Measurements from ENCODE around the gene CACTIN. TPM values are rescaled to one million over a fixed set of nuclear protein-coding genes. Genes with fewer than 3 reads are reported as not detected.

CACTIN gene
- total and polyA plus RNA-seq, 2 experiments from 2014 or later: 19.4 to 49.0 TPM

DNA sequence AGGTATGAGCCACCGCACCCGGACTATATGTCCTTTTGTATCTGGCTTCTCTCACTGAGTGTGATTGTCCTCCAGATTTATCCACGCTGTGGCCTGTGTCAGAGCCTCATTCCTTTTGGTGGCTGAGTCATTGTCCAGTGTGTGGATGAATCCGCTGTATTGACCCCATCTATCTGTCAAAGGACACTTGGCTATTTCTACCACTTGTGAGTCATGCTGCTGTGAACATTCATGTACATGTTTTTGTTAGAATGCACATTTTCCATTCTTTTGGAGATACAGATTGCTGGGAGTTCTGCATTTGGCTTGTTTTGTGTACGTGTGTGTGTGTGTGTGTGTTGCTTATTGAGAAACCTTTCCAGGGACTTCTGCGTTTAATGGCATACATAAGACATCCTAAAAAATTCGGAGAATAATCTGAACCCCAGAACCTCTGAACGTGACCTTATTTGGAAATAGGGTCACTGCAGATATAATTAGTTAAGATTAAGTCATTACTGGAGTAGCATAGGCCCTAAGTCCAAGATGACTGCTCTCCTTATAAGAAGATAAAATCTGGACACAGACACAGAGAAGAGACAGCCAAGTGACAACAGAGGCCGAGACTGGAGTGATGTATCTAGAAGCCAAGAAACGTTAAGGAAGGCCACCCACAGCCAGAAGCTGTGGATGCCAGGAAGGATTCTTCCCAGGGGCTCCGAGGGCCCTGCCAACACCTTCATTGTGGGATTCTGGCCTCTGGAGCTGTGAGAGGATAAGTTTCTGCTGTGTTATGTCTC, 46.2 kb downstream of the CACTIN start:
- Histone ChIP-seq H3K36me3 (no peaks in the 10 kb centered on the region), H3K27ac (no peak overlapping the region), H3K9me3 (ENCODE audit: low read depth) (no peaks in the 10 kb centered on the region), H3K27me3 (peaks cover 23% of the 10 kb centered on the region), H3K4me3 (no peak overlapping the region), H3K4me1 (ENCODE audit: low read depth) (peaks cover 3% of the 10 kb centered on the region)
- peak in 1 of 2 donors; percentile 91 for DNase-seq (ENCODE audit: low read depth in 1 of 2, low spot score in 1 of 2)
- TF ChIP-seq CTCF (IDR thresholded peaks at IDR 0.05; ENCODE audit: low read depth, low read length): no peak

DNA sequence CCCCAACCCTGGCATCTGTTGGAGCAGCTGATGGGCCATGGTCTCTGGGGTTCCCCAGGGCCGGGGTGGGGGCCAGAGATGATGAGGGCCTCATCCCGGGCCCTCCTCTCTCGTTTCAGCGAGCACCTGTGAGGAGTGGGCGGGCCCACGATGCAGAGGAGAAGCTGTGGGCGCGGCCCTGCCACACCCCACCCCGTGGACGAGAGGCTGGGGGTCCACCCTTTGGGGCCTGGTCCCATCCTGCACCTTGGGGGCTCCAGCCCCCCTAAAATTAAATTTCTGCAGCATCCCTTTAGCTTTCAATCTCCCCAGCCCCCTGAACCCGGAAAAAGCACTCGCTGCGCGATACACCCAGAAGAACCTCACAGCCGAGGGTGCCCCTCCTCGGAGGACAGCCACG, 48.2 kb downstream of the CACTIN start:
- Histone ChIP-seq H3K4me3 (no peak overlapping the region), H3K36me3 (no peaks in the 10 kb centered on the region), H3K27ac (no peak overlapping the region), H3K4me1 (ENCODE audit: low read depth) (peaks cover 3% of the 10 kb centered on the region), H3K27me3 (peaks cover 4% of the 10 kb centered on the region), H3K9me3 (ENCODE audit: low read depth) (no peaks in the 10 kb centered on the region)
- DNase-seq (ENCODE audit: low read depth in 1 of 2, low spot score in 1 of 2): no peak
- TF ChIP-seq CTCF (IDR thresholded peaks at IDR 0.05; ENCODE audit: low read depth, low read length): no peak

GRCh38 chr19:3577723-3578344, 48.8 kb downstream of the CACTIN start:
- no peak for DNase-seq (ENCODE audit: low read depth in 1 of 2, low spot score in 1 of 2)
- no peak for TF ChIP-seq CTCF (IDR thresholded peaks at IDR 0.05; ENCODE audit: low read depth, low read length)
- no peak overlapping the region for H3K4me3 ChIP-seq

DNA sequence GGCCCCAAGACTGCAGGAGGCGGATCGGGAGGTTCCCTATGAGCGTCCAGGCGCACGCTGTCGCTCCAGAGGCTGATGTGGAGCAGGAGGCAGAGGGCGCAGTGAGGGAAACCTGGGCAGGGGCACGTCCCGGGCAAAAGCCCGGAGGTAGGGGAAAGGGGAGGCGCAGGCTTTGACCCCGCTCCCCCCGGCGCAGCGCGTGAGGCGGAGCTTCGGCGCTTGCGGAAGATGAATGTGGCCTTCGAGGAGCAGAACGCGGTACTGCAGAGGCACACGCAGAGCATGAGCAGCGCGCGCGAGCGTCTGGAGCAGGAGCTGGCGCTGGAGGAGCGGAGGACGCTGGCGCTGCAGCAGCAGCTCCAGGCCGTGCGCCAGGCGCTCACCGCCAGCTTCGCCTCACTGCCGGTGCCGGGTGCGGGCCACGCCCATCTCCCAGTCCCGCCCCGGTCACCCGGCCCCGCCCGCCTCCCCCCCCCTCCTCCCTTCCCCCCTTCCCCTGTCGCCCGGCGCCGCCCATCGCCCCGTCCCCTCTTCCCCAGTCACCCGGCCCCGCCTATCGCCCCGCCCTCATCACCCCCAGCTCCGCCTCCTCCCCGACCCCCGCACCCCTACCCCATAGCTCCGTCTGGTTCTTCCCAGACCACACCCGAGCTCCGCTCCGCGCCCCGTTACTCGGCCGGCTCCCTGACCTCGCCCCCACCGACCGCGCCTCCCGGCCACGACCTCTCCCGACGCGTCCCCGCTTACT, 49.7 kb downstream of the CACTIN start:
- Histone ChIP-seq H3K27me3 (no peaks in the 10 kb centered on the region), H3K4me3 (peak overlapping the region; percentile 15)
- no peak for TF ChIP-seq CTCF (IDR thresholded peaks at IDR 0.05; ENCODE audit: low read depth, low read length)

More at GRCh38 chr19:3577723-3578344, 48.8 kb downstream of the CACTIN start:
- no peaks in the 10 kb centered on the region for H3K27me3 ChIP-seq
- H3K36me3 ChIP-seq: no peaks in the 10 kb centered on the region
- no peak overlapping the region for H3K27ac ChIP-seq
- H3K9me3 ChIP-seq (ENCODE audit: low read depth): no peaks in the 10 kb centered on the region
- peaks cover 3% of the 10 kb centered on the region for H3K4me1 ChIP-seq (ENCODE audit: low read depth)

DNA sequence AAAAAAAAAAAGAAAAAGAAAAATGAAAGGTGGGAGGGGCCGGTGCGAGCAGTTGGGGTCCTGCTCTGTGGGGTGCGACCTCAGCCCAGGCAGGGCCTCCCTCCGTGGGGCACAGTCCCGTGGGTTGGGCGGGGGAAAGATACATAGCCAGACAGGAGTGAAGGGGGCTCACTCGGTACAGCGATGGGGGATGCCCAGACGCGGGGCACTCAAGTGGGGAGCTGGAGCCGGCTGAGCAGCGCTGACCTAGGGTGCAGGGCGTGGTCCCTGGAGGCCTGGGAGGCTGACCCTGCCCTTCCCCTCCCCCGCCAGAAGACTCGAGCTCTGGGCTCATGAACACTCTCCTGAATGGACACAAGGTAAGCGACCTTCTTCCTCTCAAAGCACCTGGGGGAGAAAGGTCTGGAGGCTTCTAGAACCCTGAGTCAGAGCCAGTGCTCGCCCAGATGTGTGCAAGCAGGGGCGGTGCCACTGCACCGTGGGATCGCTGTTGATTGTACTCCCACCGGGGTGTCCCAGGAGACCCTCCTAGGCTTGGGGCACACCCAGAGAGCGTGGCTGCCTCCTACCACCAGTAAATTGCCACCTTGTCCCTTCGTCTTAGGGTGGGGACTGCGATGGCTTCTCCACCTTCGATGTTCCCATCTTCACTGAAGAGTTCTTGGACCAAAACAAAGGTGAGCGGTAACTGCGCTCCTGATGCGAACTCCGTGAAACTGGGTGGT, 50.5 kb downstream of the CACTIN start:
- TF ChIP-seq CTCF (IDR thresholded peaks at IDR 0.05; ENCODE audit: low read depth, low read length): no peak
- Histone ChIP-seq H3K4me1 (ENCODE audit: low read depth) (peaks cover 3% of the 10 kb centered on the region), H3K9me3 (ENCODE audit: low read depth) (no peaks in the 10 kb centered on the region), H3K4me3 (no peak overlapping the region), H3K27ac (no peak overlapping the region), H3K36me3 (no peaks in the 10 kb centered on the region), H3K27me3 (no peaks in the 10 kb centered on the region)
- DNase-seq (ENCODE audit: low read depth in 1 of 2, low spot score in 1 of 2): no peak

More for the DNA sequence above, 49.7 kb downstream of the CACTIN start:
- DNase-seq (ENCODE audit: low read depth in 1 of 2, low spot score in 1 of 2): peak; percentile 75 to 85
- Histone ChIP-seq H3K36me3 (no peaks in the 10 kb centered on the region), H3K27ac (no peak overlapping the region), H3K4me1 (ENCODE audit: low read depth) (peaks cover 3% of the 10 kb centered on the region), H3K9me3 (ENCODE audit: low read depth) (no peaks in the 10 kb centered on the region)

Data from cardiac muscle cell (in vitro differentiated cells and primary cell).